ENCODE measurements around the gene RMDN3.
A peak's percentile ranks its signal among the peaks of the same experiment; 100 is the strongest.

Gene RMDN3

GRCh38 chr15:40770147-40770721, 15.2 kb upstream of the RMDN3 start:
- ATAC-seq = no peak
- no peak for TF ChIP-seq RARB (CRISPR knock-in tag; IDR thresholded peaks at IDR 0.05)
- no peak for TF ChIP-seq CSRNP3 (CRISPR knock-in tag; IDR thresholded peaks at IDR 0.05)
- no peak for TF ChIP-seq OSR1 (CRISPR knock-in tag; IDR thresholded peaks at IDR 0.05)
- no peak for TF ChIP-seq GLIS3 (CRISPR knock-in tag; IDR thresholded peaks at IDR 0.05)
- no peak for TF ChIP-seq POU6F1 (CRISPR knock-in tag; IDR thresholded peaks at IDR 0.05; ENCODE audit: borderline replicate concordance, low read depth)
- no peak for TF ChIP-seq TOX (CRISPR knock-in tag; IDR thresholded peaks at IDR 0.05; ENCODE audit: borderline replicate concordance)
- TF ChIP-seq ZC3H10 (CRISPR knock-in tag; IDR thresholded peaks at IDR 0.05) = no peak
- no peak for TF ChIP-seq CSDC2 (CRISPR knock-in tag; IDR thresholded peaks at IDR 0.05)
- TF ChIP-seq TSHZ2 (CRISPR knock-in tag; IDR thresholded peaks at IDR 0.05) = no peak
- no peak for TF ChIP-seq ISL1 (CRISPR knock-in tag; IDR thresholded peaks at IDR 0.05)
- TF ChIP-seq ARNTL (CRISPR knock-in tag; IDR thresholded peaks at IDR 0.05; ENCODE audit: borderline replicate concordance, low read depth) = no peak
- no peak for TF ChIP-seq ZFP30 (CRISPR knock-in tag; IDR thresholded peaks at IDR 0.05)
- no peak for TF ChIP-seq BACH2 (CRISPR knock-in tag; IDR thresholded peaks at IDR 0.05; ENCODE audit: borderline replicate concordance)
- no peak for TF ChIP-seq ESRRG (CRISPR knock-in tag; IDR thresholded peaks at IDR 0.05)
- no peak for TF ChIP-seq CREB5 (CRISPR knock-in tag; IDR thresholded peaks at IDR 0.05; ENCODE audit: low read depth)
- no peak for TF ChIP-seq ZNF70 (CRISPR knock-in tag; IDR thresholded peaks at IDR 0.05)
- no peak for TF ChIP-seq PPARA (CRISPR knock-in tag; IDR thresholded peaks at IDR 0.05; ENCODE audit: borderline replicate concordance)

GRCh38 chr15:40769274-40770146, 14.5 kb upstream of the RMDN3 start, which contains the start of gene C15orf62:
Gene C15orf62, plus strand, starts transcription at chr15:40769980. Its CDS starts 516 bp downstream, at chr15:40770496.
- peak; percentile 73 for ATAC-seq
- TF ChIP-seq GLIS3 (CRISPR knock-in tag; IDR thresholded peaks at IDR 0.05) = no peak
- no peak for TF ChIP-seq ZFP3 (CRISPR knock-in tag; IDR thresholded peaks at IDR 0.05)
- no peak for TF ChIP-seq TOX (CRISPR knock-in tag; IDR thresholded peaks at IDR 0.05; ENCODE audit: borderline replicate concordance)
- no peak for TF ChIP-seq SNAI2 (CRISPR knock-in tag; IDR thresholded peaks at IDR 0.05)
- TF ChIP-seq ZFP30 (CRISPR knock-in tag; IDR thresholded peaks at IDR 0.05) = no peak
- TF ChIP-seq ZNF565 (CRISPR knock-in tag; conservative IDR thresholded peaks at IDR 0.05; ENCODE audit: low read depth) = no peak
- TF ChIP-seq OSR1 (CRISPR knock-in tag; IDR thresholded peaks at IDR 0.05) = no peak
- TF ChIP-seq POU6F1 (CRISPR knock-in tag; IDR thresholded peaks at IDR 0.05; ENCODE audit: borderline replicate concordance, low read depth) = no peak
- no peak for TF ChIP-seq PATZ1 (CRISPR knock-in tag; IDR thresholded peaks at IDR 0.05; ENCODE audit: borderline replicate concordance)
- TF ChIP-seq BACH2 (CRISPR knock-in tag; IDR thresholded peaks at IDR 0.05; ENCODE audit: borderline replicate concordance) = no peak
- no peak for TF ChIP-seq CREB5 (CRISPR knock-in tag; IDR thresholded peaks at IDR 0.05; ENCODE audit: low read depth)
- TF ChIP-seq RARB (CRISPR knock-in tag; IDR thresholded peaks at IDR 0.05) = no peak
- TF ChIP-seq TSHZ2 (CRISPR knock-in tag; IDR thresholded peaks at IDR 0.05) = no peak
